GM12872 (cell line): ENCODE measurements around the gene TAAR8.
A peak's percentile ranks its signal among the peaks of the same experiment; 100 is the strongest.

Source experiments
- TF ChIP-seq, protein P1 (sequence below): IDR thresholded peaks from 3 replicates; pipeline ENCODE4 v1.5.1; 2011; ENCODE audit warnings: low read depth, mild to moderate bottlenecking, low read length, moderate library complexity; ENCODE audit not compliant: insufficient read depth

Gene TAAR8

DNA sequence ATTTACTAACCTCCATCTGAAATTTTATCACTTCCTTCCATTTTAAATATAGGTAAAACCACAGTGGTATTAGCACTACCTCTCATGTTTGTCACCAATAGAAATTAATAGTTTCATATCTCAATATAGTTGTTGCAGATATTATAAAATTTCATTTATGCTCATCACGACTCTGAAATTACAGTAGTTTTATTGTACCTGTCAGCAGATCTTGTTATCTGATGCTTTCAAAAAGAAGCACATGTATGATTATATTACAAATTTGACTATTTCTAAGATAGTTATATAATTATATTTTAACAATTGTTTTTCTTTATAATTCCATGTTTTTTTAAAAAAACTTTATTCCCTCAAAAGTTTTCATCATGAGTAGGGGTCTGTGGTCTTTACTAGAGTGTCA lies 32.2 kb downstream of the TAAR8 start:
- TF ChIP-seq, protein P1, sequence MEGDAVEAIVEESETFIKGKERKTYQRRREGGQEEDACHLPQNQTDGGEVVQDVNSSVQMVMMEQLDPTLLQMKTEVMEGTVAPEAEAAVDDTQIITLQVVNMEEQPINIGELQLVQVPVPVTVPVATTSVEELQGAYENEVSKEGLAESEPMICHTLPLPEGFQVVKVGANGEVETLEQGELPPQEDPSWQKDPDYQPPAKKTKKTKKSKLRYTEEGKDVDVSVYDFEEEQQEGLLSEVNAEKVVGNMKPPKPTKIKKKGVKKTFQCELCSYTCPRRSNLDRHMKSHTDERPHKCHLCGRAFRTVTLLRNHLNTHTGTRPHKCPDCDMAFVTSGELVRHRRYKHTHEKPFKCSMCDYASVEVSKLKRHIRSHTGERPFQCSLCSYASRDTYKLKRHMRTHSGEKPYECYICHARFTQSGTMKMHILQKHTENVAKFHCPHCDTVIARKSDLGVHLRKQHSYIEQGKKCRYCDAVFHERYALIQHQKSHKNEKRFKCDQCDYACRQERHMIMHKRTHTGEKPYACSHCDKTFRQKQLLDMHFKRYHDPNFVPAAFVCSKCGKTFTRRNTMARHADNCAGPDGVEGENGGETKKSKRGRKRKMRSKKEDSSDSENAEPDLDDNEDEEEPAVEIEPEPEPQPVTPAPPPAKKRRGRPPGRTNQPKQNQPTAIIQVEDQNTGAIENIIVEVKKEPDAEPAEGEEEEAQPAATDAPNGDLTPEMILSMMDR, result no peak

DNA sequence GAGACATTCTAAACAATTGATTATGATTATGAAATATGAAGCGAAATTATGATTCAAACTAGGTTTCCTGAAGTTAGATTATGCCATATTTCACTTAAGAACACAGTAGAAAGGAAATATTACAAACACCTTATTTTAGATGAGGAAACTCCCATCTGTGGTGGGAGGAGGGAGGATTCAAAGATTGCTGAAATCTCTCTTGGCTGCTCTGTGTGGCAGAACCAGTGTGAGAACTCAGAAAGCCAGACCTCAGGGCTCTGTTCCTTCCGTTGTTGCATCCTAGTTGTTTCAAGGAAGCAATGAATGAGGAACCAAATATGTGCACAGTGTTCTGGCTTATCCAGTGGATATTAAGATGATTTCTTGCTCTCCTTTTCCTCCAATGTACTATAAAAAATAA lies 35.0 kb downstream of the TAAR8 start:
- TF ChIP-seq, protein P1, result no peak

DNA sequence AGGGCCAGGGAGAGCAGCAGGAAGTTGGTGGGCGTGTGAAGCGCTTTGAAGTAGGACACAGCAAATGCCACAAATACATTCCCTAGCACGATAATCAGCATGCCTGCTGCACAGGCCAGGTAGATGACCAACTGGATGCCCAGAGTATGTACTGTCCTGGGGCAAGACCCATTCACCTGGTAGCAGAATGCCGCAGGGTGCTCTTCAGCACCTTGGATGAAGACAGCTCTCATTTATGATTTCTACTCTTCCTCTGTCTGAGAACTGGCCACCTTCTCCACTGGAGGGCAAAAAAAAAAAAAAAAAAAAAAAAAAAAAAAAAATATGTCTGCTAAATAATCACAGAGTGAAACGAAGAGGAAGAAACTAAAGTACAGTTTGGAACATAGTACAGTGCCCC lies 37.0 kb downstream of the TAAR8 start, which contains the start of gene TAAR5:
TSS of gene TAAR5 (minus strand) at position 288 of the 400 bp plus-strand sequence. CDS start at position 233, 55 bp downstream.
- TF ChIP-seq, protein P1, result no peak

DNA sequence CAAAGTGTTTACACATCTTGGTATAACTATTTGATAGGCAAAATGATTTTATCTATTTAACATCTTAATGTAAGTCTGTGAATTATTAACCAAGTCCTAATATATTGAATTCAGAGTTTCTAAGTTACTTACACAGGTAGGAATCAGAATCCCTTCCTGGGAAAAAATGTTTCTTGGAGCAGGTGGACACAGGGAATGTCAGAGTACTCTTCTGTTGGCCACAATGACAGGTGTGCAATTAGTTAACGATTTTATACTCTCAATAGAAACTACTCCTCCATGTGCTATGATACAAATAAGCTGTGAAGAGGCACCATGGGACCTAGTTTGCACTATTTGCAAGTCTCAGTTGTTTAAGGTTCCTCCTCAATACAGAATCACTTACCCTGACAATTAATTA lies 37.9 kb downstream of the TAAR8 start:
- TF ChIP-seq, protein P1, result no peak

DNA sequence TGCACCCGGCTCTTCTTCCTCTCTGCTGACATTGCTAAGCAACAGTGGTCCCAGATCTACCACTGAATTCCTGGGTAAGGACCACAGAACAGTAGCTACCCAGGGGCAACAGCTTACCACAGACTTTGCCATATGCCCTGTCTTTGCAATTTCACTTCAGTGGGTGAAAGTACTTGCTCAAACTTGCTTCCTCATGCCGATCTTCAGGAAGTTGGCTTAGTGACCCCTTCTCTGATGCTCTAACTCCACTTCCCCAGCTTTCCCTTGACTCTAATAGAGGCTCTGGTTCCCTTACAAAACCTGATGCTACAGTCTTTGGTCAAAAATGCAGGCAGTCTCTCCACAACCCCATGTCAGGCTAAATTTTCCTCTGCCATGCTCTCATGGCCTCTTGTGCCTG lies 40.4 kb downstream of the TAAR8 start:
- TF ChIP-seq, protein P1, result no peak

DNA sequence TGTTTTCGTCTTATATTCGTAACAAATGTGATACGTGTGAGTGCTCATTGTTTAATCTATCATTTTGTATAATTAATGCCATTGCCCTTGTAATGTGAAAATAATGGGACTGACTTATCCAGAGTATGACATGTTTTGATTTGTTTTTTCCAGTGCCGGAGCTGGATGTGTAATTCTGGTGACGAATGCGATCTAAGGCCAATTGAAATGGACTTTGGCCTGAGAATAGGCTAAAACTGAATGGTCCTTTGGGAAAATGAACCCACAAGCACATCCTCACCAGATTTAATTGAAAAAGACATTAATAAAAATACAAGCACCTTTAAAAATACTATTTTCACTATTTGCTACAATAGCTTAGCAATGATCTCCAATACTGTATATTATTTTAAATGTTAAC lies 43.7 kb downstream of the TAAR8 start:
- TF ChIP-seq, protein P1, result no peak

DNA sequence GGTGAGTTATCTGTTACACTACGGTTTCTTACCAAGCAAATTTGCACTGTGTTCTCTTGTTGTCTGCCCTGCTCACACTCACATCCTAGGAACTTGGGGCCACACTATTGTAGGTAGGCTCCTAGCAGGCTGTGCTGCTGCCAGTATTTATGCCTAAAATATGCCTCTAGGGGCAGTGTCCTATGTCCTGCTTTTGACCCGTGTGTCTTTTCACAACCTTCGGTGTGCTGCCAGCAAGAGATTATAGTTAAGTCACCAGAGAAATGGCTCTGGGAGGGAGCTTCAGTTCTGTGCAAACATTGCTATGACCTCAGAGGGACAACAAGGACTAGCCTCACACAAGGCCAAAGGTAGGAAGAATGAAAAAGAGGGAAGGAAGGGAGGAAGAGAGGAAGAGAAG lies 46.0 kb downstream of the TAAR8 start:
- TF ChIP-seq, protein P1, result peak; percentile 64
